Endothelial cell of umbilical vein (primary cell): ENCODE data around the gene GLP1R. TPM values are rescaled to one million over a fixed set of nuclear protein-coding genes. Genes with fewer than 3 reads are reported as not detected.

ENCODE experiments used
- BruUV-seq: library from RNA; stranded (reverse); fragments of 400-500 nt; replicated peaks from 2 replicates; lab custom pipeline; 2021; lab: Mats Ljungman, UMichigan
- CTCF ChIA-PET: fragments of 300-600, 350-600 bp; sonication (Branson Sonifier 250); formaldehyde crosslinking; loops from one replicate; lab custom pipeline; 2021; ENCODE audit warnings: antibody characterized with exemption, inconsistent platforms; lab: Charles Lee
- POLR2A ChIA-PET: fragments of 300-600, 350-600 bp; sonication (Branson Sonifier 250); formaldehyde crosslinking; loops from one replicate; lab custom pipeline; 2021; ENCODE audit warnings: antibody characterized with exemption, inconsistent platforms; lab: Charles Lee
- DNase-seq: peaks from one replicate; pipeline ENCODE4 v3.0.0-alpha.2; 2011; ENCODE audit warnings: low read depth, low spot score
- FAIRE-seq: peaks from 2 replicates; lab custom pipeline; 2011; peaks lifted over from hg19 to GRCh38; lab: Jason Lieb, UNC
- H2AFZ ChIP-seq: 2 replicates; pipeline ENCODE4 v1.6.0; 2012; ENCODE audit warnings: low read depth, low read length, control low read depth, inconsistent platforms
- H3K27ac ChIP-seq: 2 replicates; pipeline ENCODE4 v1.5.1; 2011; ENCODE audit warnings: low read depth, mild to moderate bottlenecking, control low read depth, low read length, moderate library complexity; ENCODE audit not compliant: insufficient read depth
- H3K27me3 ChIP-seq, 2 experiments: 2 replicates each; pipeline versions ENCODE4 v1.6.0 to v1.6.1; 2011; ENCODE audit warnings: low read length in 2 of 2, mixed read lengths in 1 of 2; ENCODE audit not compliant: control insufficient read depth in 2 of 2, insufficient read depth in 2 of 2
- H3K36me3 ChIP-seq, 2 experiments: 2 replicates in 1 of 2; 3 replicates in 1 of 2; pipeline ENCODE4 v1.5.1; 2011; ENCODE audit warnings: low read length in 2 of 2, mild to moderate bottlenecking in 1 of 2, moderate library complexity in 1 of 2; ENCODE audit not compliant: control insufficient read depth in 2 of 2, insufficient read depth in 2 of 2; ENCODE audit errors: extremely low read depth in 1 of 2
- H3K4me1 ChIP-seq: 3 replicates; pipeline ENCODE4 v1.5.1; 2011; ENCODE audit warnings: mild to moderate bottlenecking, low read length; ENCODE audit not compliant: control insufficient read depth, insufficient read depth; ENCODE audit errors: extremely low read depth
- H3K4me2 ChIP-seq: 2 replicates; pipeline ENCODE4 v1.6.1; 2011; ENCODE audit warnings: low read length, control low read depth, mixed read lengths; ENCODE audit not compliant: insufficient read depth
- H3K4me3 ChIP-seq, 3 experiments: fragments of 200-600 bp in 1 of 3; sonication (generic), shearing (Covaris generic) in 1 of 3; replicated peaks in 1 of 3; 2 replicates each; pipeline ENCODE4 v1.5.1; 2011 to 2016; ENCODE audit warnings: control low read depth in 3 of 3, low read length in 3 of 3, mild to moderate bottlenecking in 2 of 3, inconsistent platforms in 1 of 3, low read depth in 1 of 3, moderate library complexity in 1 of 3; ENCODE audit not compliant: insufficient read depth in 1 of 3
- H3K79me2 ChIP-seq: 2 replicates; pipeline ENCODE4 v1.6.0; 2012; ENCODE audit warnings: low read length, inconsistent platforms; ENCODE audit not compliant: control insufficient read depth, insufficient read depth
- H3K9ac ChIP-seq: replicated peaks from 2 replicates; pipeline ENCODE3; 2011; ENCODE audit warnings: low read length, control low read depth; ENCODE audit not compliant: insufficient read depth; ENCODE audit errors: extremely low read depth
- H3K9me1 ChIP-seq: replicated peaks from 3 replicates; pipeline ENCODE4 v1.6.0; 2011; ENCODE audit warnings: mild to moderate bottlenecking, low read length; ENCODE audit not compliant: control insufficient read depth, insufficient read depth; ENCODE audit errors: extremely low read depth
- H3K9me3 ChIP-seq: replicated peaks from 2 replicates; pipeline ENCODE4 v1.5.1; 2012; ENCODE audit warnings: low read length, inconsistent platforms; ENCODE audit not compliant: control insufficient read depth, insufficient read depth
- H4K20me1 ChIP-seq: replicated peaks from 2 replicates; pipeline ENCODE3; 2011; ENCODE audit warnings: mild to moderate bottlenecking, low read length; ENCODE audit not compliant: control insufficient read depth, insufficient read depth; ENCODE audit errors: extremely low read depth
- CTCF ChIP-seq, 2 donors: IDR thresholded peaks; 1 replicate in 1 of 2; 2 replicates in 1 of 2; pipeline ENCODE4 v1.5.1; 2011; ENCODE audit warnings: low read length in 2 of 2, mild to moderate bottlenecking in 2 of 2, moderate library complexity in 2 of 2, control low read depth in 1 of 2, inconsistent platforms in 1 of 2, low read depth in 1 of 2; ENCODE audit not compliant: insufficient read depth in 1 of 2; ENCODE audit errors: extremely low read depth in 1 of 2
- EZH2 ChIP-seq: IDR thresholded peaks from 2 replicates; pipeline ENCODE4 v1.6.1; 2012; ENCODE audit warnings: borderline replicate concordance, low read depth, mild to moderate bottlenecking, moderate library complexity, low read length, inconsistent platforms; ENCODE audit not compliant: severe bottlenecking
- FOS ChIP-seq: IDR thresholded peaks from 2 replicates; pipeline ENCODE4 v1.6.1; 2011; ENCODE audit warnings: mild to moderate bottlenecking, low read length, moderate library complexity, borderline replicate concordance; ENCODE audit not compliant: insufficient read depth
- GATA2 ChIP-seq: IDR thresholded peaks from 2 replicates; pipeline ENCODE4 v1.7.0; 2011; ENCODE audit warnings: low read depth, mild to moderate bottlenecking, moderate library complexity, mixed read lengths, low read length; ENCODE audit not compliant: insufficient read length, insufficient read depth
- JUN ChIP-seq: IDR thresholded peaks from 2 replicates; pipeline ENCODE4 v1.6.1; 2011; ENCODE audit warnings: borderline replicate concordance, low read depth; ENCODE audit not compliant: insufficient read length, insufficient read depth
- MAX ChIP-seq: IDR thresholded peaks from 2 replicates; pipeline ENCODE4 v1.6.1; 2011; ENCODE audit not compliant: insufficient read depth, insufficient read length
- MYC ChIP-seq: IDR thresholded peaks from one replicate; pipeline ENCODE4 v1.6.1; 2011; ENCODE audit warnings: mild to moderate bottlenecking, low read depth, low read length
- POLR2A ChIP-seq: IDR thresholded peaks from 2 replicates; pipeline ENCODE4 v1.6.1; 2012; ENCODE audit warnings: low read depth, mild to moderate bottlenecking, control low read depth, low read length
- POLR2AphosphoS5 ChIP-seq: IDR thresholded peaks from 2 replicates; pipeline ENCODE4 v1.6.1; 2012; ENCODE audit warnings: low read depth, mild to moderate bottlenecking, control low read depth, low read length, moderate library complexity; ENCODE audit not compliant: insufficient read depth
- dilution Hi-C: fragments of 300-500 bp; cut with MboI; formaldehyde crosslinking; loops from one replicate; pipeline ENCODE4 v1.15.0; 2019; ENCODE audit warnings: low sequenced_read_pairs; ENCODE audit not compliant: extremely low pct_ligation_motif_present
- intact Hi-C: fragments of 100-400 bp; cut with micrococcal nuclease; formaldehyde crosslinking; loops from one replicate; pipeline ENCODE4 v1.10.0; 2022
- polyA plus RNA-seq, 4 experiments: library from polyadenylated mRNA; depleted of rRNA in 3 of 4; stranded (reverse) in 3 of 4; unstranded in 1 of 4; fragments of >200 nt; gene quantifications; 2 replicates each; pipeline versions ENCODE4 v1.2.1 to v1.2.3, GENCODE V29; 2011 to 2012; ENCODE audit warnings: missing spikeins in 1 of 4
- total RNA-seq: library from RNA; stranded (reverse); gene quantifications from 2 replicates; pipeline ENCODE4 v1.2.3, GENCODE V29; 2021

GLP1R gene
- total and polyA plus RNA-seq, 2 donors (not counting 3 experiments of a cell fraction or from before 2014, with no cell fraction given), result not detected

- CTCF ChIA-PET, result no interaction called here
- Histone ChIP-seq H3K4me1 (no peaks in the 10 kb centered on the region), H3K9me1 (no peaks in the 10 kb centered on the region), H3K4me2 (no peak overlapping the region), H3K9ac (no peak overlapping the region), H4K20me1 (no peaks in the 10 kb centered on the region), H3K27me3 (peaks cover 27 to 30% of the 10 kb centered on the region in 2 experiments), H3K79me2 (no peaks in the 10 kb centered on the region), H2AFZ (no peak overlapping the region), H3K27ac (no peak overlapping the region), H3K36me3 (no peaks in the 10 kb centered on the region), H3K4me3 (no peak overlapping the region), H3K9me3 (no peaks in the 10 kb centered on the region)
- no peak for DNase-seq
- intact Hi-C loops (no loop called here), dilution Hi-C loops (no loop called here)
- TF ChIP-seq CTCF (IDR thresholded peaks at IDR 0.05; ENCODE audit: extremely low read depth in 1 of 2, insufficient read depth in 1 of 2, low read depth in 1 of 2, low read length in 2 of 2) (no peak), MYC (no peak), POLR2A (no peak), JUN (no peak), FOS (no peak), EZH2 (no peak), GATA2 (no peak), POLR2AphosphoS5 (no peak), MAX (no peak)
- POLR2A ChIA-PET, result no interaction called here
- no peak for FAIRE-seq
- no TSS peak for BruUV-seq
Observed at GRCh38 chr6:39049575-39050283, 1.1 kb downstream of the GLP1R start.
